IMR-90 (cell line): ENCODE data around the gene UBL7.

ENCODE experiments used
- CEBPB ChIP-seq: IDR thresholded peaks from 2 replicates; pipeline ENCODE4 v1.6.1; 2012; ENCODE audit warnings: low read depth, low read length, improper control_type of control experiment
- CTCF ChIP-seq: conservative IDR thresholded peaks from 2 replicates; pipeline ENCODE4 v1.5.1; 2012; ENCODE audit warnings: mild to moderate bottlenecking, low read depth, low read length, improper control_type of control experiment
- FOS ChIP-seq: fragments of 150-350 bp; IDR thresholded peaks from 2 replicates; pipeline ENCODE4 v1.6.1; 2016; ENCODE audit warnings: low read depth, low read length
- MXI1 ChIP-seq: IDR thresholded peaks from 2 replicates; pipeline ENCODE4 v1.6.1; 2012; ENCODE audit warnings: low read depth, mild to moderate bottlenecking, low read length, moderate library complexity, borderline replicate concordance
- NFE2L2 ChIP-seq: fragments of 150-350 bp; IDR thresholded peaks from 2 replicates; pipeline ENCODE4 v1.6.1; 2016; ENCODE audit warnings: low read depth, mild to moderate bottlenecking, low read length
- POLR2A ChIP-seq: IDR thresholded peaks from 2 replicates; pipeline ENCODE4 v1.6.1; 2012; ENCODE audit warnings: mild to moderate bottlenecking, low read depth, low read length
- RFX5 ChIP-seq: IDR thresholded peaks from 2 replicates; pipeline ENCODE4 v1.8.0; 2012; ENCODE audit warnings: low read depth, mild to moderate bottlenecking, low read length, moderate library complexity
- SMC3 ChIP-seq: fragments of 150-350 bp; IDR thresholded peaks from 2 replicates; pipeline ENCODE4 v1.6.1; 2016; ENCODE audit warnings: low read depth, mild to moderate bottlenecking, antibody characterized with exemption, low read length, moderate library complexity
- USF2 ChIP-seq: fragments of 150-350 bp; IDR thresholded peaks from 2 replicates; pipeline ENCODE4 v1.6.1; 2017; ENCODE audit warnings: mild to moderate bottlenecking, antibody characterized with exemption, low read length, low read depth

GRCh38 chr15:74405823-74406222 lies 55.1 kb downstream of the UBL7 start:
- TF ChIP-seq MXI1 (no peak), CTCF (no peak), POLR2A (no peak), CEBPB (no peak), NFE2L2 (no peak), SMC3 (no peak), USF2 (no peak), RFX5 (no peak), FOS (no peak)
